Endodermal cell (in vitro differentiated cells): ENCODE results near the gene ESCO1. TPM values are rescaled to one million over a fixed set of nuclear protein-coding genes. Genes with fewer than 3 reads are reported as not detected.

Experiments used
- DNase-seq: peaks from one replicate; pipeline ENCODE4 v3.0.0-alpha.2; 2017
- H3K27ac ChIP-seq: 2 replicates; pipeline ENCODE4 v1.5.1; 2013; ENCODE audit warnings: mild to moderate bottlenecking, low read depth, low read length, moderate library complexity
- H3K27me3 ChIP-seq: 2 replicates; pipeline ENCODE4 v1.6.1; 2013; ENCODE audit warnings: mild to moderate bottlenecking, low read length, moderate library complexity; ENCODE audit not compliant: insufficient read depth, control insufficient read depth, poor library complexity, severe bottlenecking
- H3K36me3 ChIP-seq: 2 replicates; pipeline ENCODE4 v1.7.0; 2013; ENCODE audit warnings: mild to moderate bottlenecking, low read length, moderate library complexity; ENCODE audit not compliant: control insufficient read depth, insufficient read depth
- H3K4me1 ChIP-seq: one replicate; pipeline ENCODE4 v1.7.0; 2013; ENCODE audit warnings: low read length; ENCODE audit not compliant: control insufficient read depth, insufficient read depth
- H3K4me3 ChIP-seq: 2 replicates; pipeline ENCODE4 v1.5.1; 2013; ENCODE audit warnings: mild to moderate bottlenecking, low read length, moderate library complexity
- H3K9ac ChIP-seq: 2 replicates; pipeline ENCODE4 v1.6.1; 2013; ENCODE audit warnings: mild to moderate bottlenecking, low read length, moderate library complexity; ENCODE audit not compliant: poor library complexity, severe bottlenecking; ENCODE audit errors: extremely low read depth
- H3K9me3 ChIP-seq: 2 replicates; pipeline ENCODE4 v1.6.1; 2013; ENCODE audit warnings: mild to moderate bottlenecking, low read length, moderate library complexity; ENCODE audit not compliant: control insufficient read depth
- H3K27ac Mint-ChIP-seq: 2 replicates; pipeline ENCODE4 v1.8.0; 2020; ENCODE audit warnings: mixed read lengths
- H3K27me3 Mint-ChIP-seq: 2 replicates; pipeline ENCODE4 v1.8.0; 2021; ENCODE audit warnings: mild to moderate bottlenecking, mixed read lengths; ENCODE audit not compliant: insufficient read depth
- H3K36me3 Mint-ChIP-seq: 2 replicates; pipeline ENCODE4 v1.8.0; 2020; ENCODE audit warnings: low read depth, mixed read lengths
- H3K4me1 Mint-ChIP-seq: 2 replicates; pipeline ENCODE4 v1.8.0; 2020; ENCODE audit warnings: mixed read lengths
- H3K4me3 Mint-ChIP-seq: 2 replicates; pipeline ENCODE4 v1.8.0; 2020; ENCODE audit warnings: mild to moderate bottlenecking, moderate library complexity, mixed read lengths
- H3K9me3 Mint-ChIP-seq: 2 replicates; pipeline ENCODE4 v1.8.0; 2020; ENCODE audit warnings: mild to moderate bottlenecking, mixed read lengths
- CTCF ChIP-seq: fragments of 200-600 bp; sonication (generic); conservative IDR thresholded peaks from 2 replicates; pipeline ENCODE4 v1.5.0; 2021; ENCODE audit warnings: antibody characterized with exemption, mild to moderate bottlenecking
- WGBS, 2 experiments: methylation state at CpG; one replicate each; pipeline versions ENCODE4 v1.1.5 to v1.1.7; 2013; ENCODE audit warnings: missing lambda C conversion rate in 2 of 2, mixed read lengths in 1 of 2; ENCODE audit not compliant: insufficient coverage in 1 of 2, insufficient read length in 1 of 2; 5-methylcytosine and 5-hydroxymethylcytosine counted together
- total RNA-seq, 2 donors: library from RNA; stranded (reverse); fragmentation: NEBNext Ultra II Directional in 1 of 2; extraction: Animal tissue kit (Norgen Biotek cat#: 25700) in 1 of 2; gene quantifications; 2 replicates in 1 of 2; 3 replicates in 1 of 2; pipeline ENCODE4 v1.2.1, GENCODE V29; 2021

The ESCO1 gene
- total RNA-seq, 2 donors from 2014 or later: 33.3 to 39.4 TPM

GRCh38 chr18:21636769-21637168 lies 36.3 kb upstream of the ESCO1 start:
- no peak overlapping the region for H3K27ac Mint-ChIP-seq
- 94 to 95% methylated on average over 13 of the region's 13 CpGs for WGBS, 2 experiments
- no peak overlapping the region for H3K27ac ChIP-seq
- no peak for DNase-seq
- H3K27me3 Mint-ChIP-seq: no peaks in the 10 kb centered on the region
- no peaks in the 10 kb centered on the region for H3K4me1 Mint-ChIP-seq
- H3K27me3 ChIP-seq: no peaks in the 10 kb centered on the region
- H3K36me3 Mint-ChIP-seq: peaks cover 36% of the 10 kb centered on the region
- H3K9me3 Mint-ChIP-seq: no peaks in the 10 kb centered on the region
- TF ChIP-seq CTCF: no peak
- H3K4me3 Mint-ChIP-seq: no peak overlapping the region
- H3K36me3 ChIP-seq: peaks cover 44% of the 10 kb centered on the region
- no peak overlapping the region for H3K9ac ChIP-seq
- H3K9me3 ChIP-seq: no peaks in the 10 kb centered on the region
- no peak overlapping the region for H3K4me3 ChIP-seq
- H3K4me1 ChIP-seq: no peaks in the 10 kb centered on the region

GRCh38 chr18:21634588-21635199 lies 34.2 kb upstream of the ESCO1 start:
- WGBS, 2 experiments: 93 to 99% methylated on average over 3 to 4 of the region's 4 CpGs
- Mint-ChIP-seq H3K27ac (no peak overlapping the region), H3K4me3 (no peak overlapping the region), H3K27me3 (no peaks in the 10 kb centered on the region), H3K36me3 (peaks cover 51% of the 10 kb centered on the region), H3K4me1 (no peaks in the 10 kb centered on the region), H3K9me3 (no peaks in the 10 kb centered on the region)
- Histone ChIP-seq H3K4me3 (no peak overlapping the region), H3K27me3 (no peaks in the 10 kb centered on the region), H3K4me1 (no peaks in the 10 kb centered on the region), H3K9me3 (no peaks in the 10 kb centered on the region), H3K36me3 (peaks cover 58% of the 10 kb centered on the region), H3K27ac (no peak overlapping the region), H3K9ac (no peak overlapping the region)
- no peak for DNase-seq
- TF ChIP-seq CTCF: no peak

GRCh38 chr18:21632393-21632792 lies 31.9 kb upstream of the ESCO1 start:
- Mint-ChIP-seq H3K36me3 (peaks cover 72% of the 10 kb centered on the region), H3K9me3 (no peaks in the 10 kb centered on the region)
- 93% methylated on average over 1 of the region's 1 CpG; no CpG with 5 or more reads in 1 of the 2 experiments for WGBS, 2 experiments

More at GRCh38 chr18:21632393-21632792, 31.9 kb upstream of the ESCO1 start:
- Histone ChIP-seq H3K4me3 (no peak overlapping the region), H3K9me3 (no peaks in the 10 kb centered on the region), H3K9ac (no peak overlapping the region), H3K36me3 (peaks cover 80% of the 10 kb centered on the region), H3K27me3 (no peaks in the 10 kb centered on the region), H3K4me1 (no peaks in the 10 kb centered on the region), H3K27ac (no peak overlapping the region)
- Mint-ChIP-seq H3K4me1 (no peaks in the 10 kb centered on the region), H3K4me3 (no peak overlapping the region), H3K27me3 (no peaks in the 10 kb centered on the region), H3K27ac (no peak overlapping the region)
- DNase-seq: no peak
- no peak for TF ChIP-seq CTCF
